ENCODE data around the gene CES2.
A peak's percentile ranks its signal among the peaks of the same experiment; 100 is the strongest.

- TF ChIP-seq CTCF (conservative IDR thresholded peaks at IDR 0.05 in 1 of 2, IDR thresholded peaks at IDR 0.05 in 1 of 2; ENCODE audit: extremely low read depth in 1 of 2, insufficient read depth in 1 of 2, low read depth in 1 of 2, low read length in 2 of 2) (peak; percentile 77 to 94), EZH2 (IDR thresholded peaks at IDR 0.05; ENCODE audit: borderline replicate concordance, low read length) (no peak)
These were observed 25.9 kb downstream of the CES2 start, which contains the start of gene CES3 for GRCh38 chr16:66961065-66961744.
